ENCODE data around the gene THAP9.
"Not testable (repeated sequence)": the region's sequence is repeated elsewhere in the genome, so short reads cannot be mapped to it uniquely, and the experiment has no call there.

DNA sequence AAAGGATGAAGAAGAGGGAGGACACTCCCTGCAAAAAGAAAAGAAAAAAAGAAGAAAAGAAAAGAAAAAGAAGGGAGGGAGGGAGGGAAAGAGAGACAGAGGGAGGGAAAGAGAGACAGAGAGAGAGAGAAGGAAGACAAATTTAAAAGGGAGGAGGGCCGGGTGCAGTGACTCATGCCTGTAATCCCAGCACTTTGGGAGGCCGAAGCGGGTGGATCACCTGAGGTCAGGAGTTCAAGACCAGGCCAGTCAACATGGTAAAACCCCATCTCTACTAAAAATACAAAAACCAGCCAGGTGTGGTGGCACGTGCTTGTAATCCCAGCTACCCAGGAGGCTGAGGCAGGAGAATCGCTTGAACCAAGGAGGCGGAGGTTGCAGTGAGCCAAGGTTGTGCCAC is 34.5 kb upstream of the THAP9 start:
- TF ChIP-seq, protein P1, sequence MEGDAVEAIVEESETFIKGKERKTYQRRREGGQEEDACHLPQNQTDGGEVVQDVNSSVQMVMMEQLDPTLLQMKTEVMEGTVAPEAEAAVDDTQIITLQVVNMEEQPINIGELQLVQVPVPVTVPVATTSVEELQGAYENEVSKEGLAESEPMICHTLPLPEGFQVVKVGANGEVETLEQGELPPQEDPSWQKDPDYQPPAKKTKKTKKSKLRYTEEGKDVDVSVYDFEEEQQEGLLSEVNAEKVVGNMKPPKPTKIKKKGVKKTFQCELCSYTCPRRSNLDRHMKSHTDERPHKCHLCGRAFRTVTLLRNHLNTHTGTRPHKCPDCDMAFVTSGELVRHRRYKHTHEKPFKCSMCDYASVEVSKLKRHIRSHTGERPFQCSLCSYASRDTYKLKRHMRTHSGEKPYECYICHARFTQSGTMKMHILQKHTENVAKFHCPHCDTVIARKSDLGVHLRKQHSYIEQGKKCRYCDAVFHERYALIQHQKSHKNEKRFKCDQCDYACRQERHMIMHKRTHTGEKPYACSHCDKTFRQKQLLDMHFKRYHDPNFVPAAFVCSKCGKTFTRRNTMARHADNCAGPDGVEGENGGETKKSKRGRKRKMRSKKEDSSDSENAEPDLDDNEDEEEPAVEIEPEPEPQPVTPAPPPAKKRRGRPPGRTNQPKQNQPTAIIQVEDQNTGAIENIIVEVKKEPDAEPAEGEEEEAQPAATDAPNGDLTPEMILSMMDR (IDR thresholded peaks at IDR 0.05; ENCODE audit: insufficient read depth, low read length, poor library complexity, severe bottlenecking), result not testable (repeated sequence)
- TF ChIP-seq EZH2phosphoT487 (conservative IDR thresholded peaks at IDR 0.05; ENCODE audit: low read length), result not testable (repeated sequence)

All from SU-DHL-6 (cell line).